Lower leg skin (tissue), 3 donors: ENCODE data around the gene UNKL.

Source experiments
- POLR2A ChIP-seq, 2 donors: fragments of 450-650 bp; IDR thresholded peaks; one replicate each; pipeline ENCODE4 v1.6.1; 2016 to 2017; ENCODE audit warnings: antibody characterized with exemption in 2 of 2, mild to moderate bottlenecking in 1 of 2, moderate library complexity in 1 of 2
- TF ChIP-seq, protein P1 (sequence below), 3 donors: fragments of 450-650 bp; IDR thresholded peaks; one replicate each; pipeline ENCODE4 v1.5.1; 2016; ENCODE audit warnings: antibody characterized with exemption in 3 of 3, mild to moderate bottlenecking in 3 of 3, moderate library complexity in 2 of 3

DNA sequence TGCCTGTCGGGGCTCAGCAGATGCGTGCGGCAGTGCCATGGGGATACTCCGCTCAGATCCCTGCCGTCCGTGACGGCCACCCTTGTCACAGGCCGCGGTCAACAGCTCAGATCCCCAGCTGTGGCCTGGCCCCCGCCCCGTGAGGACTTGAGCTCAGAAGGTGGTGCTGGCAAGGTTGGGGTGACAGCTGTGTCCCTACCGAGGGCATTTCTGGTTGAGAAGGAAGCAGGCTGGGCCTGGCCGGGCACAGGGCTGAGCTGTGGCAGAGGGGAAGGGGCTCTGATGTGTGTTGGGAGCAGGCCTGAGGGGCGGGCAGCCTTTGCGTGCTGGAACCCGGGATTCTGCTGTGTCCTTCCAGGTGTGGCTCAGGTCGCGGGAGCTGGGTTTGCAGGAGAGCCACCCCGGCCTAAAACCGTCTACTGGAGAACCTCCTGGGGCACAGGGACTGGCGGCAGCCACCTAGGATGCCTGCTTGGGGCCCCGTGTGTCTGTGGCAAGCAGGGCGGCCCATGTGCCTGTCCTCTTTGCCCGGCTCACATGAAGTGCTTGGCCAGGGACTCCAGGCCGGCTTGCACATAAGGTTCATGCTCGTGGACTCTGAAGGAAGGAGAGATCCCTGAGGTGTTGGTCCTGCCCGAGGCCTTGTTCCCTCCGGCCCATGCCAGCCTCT lies 100.0 kb downstream of the UNKL start:
- no peak for TF ChIP-seq POLR2A (IDR thresholded peaks at IDR 0.05)
- TF ChIP-seq, protein P1, sequence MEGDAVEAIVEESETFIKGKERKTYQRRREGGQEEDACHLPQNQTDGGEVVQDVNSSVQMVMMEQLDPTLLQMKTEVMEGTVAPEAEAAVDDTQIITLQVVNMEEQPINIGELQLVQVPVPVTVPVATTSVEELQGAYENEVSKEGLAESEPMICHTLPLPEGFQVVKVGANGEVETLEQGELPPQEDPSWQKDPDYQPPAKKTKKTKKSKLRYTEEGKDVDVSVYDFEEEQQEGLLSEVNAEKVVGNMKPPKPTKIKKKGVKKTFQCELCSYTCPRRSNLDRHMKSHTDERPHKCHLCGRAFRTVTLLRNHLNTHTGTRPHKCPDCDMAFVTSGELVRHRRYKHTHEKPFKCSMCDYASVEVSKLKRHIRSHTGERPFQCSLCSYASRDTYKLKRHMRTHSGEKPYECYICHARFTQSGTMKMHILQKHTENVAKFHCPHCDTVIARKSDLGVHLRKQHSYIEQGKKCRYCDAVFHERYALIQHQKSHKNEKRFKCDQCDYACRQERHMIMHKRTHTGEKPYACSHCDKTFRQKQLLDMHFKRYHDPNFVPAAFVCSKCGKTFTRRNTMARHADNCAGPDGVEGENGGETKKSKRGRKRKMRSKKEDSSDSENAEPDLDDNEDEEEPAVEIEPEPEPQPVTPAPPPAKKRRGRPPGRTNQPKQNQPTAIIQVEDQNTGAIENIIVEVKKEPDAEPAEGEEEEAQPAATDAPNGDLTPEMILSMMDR (IDR thresholded peaks at IDR 0.05): no peak
